GM21825 (cell line): ENCODE results near the gene DIPK2B.

Source experiments
- ATAC-seq: cut with Tn5 transposase; IDR thresholded peaks from one replicate; pipeline ENCODE4 v1.9.1; 2021; ENCODE audit warnings: mild to moderate bottlenecking, moderate library complexity; ENCODE audit not compliant: unreplicated experiment

Gene DIPK2B

DNA sequence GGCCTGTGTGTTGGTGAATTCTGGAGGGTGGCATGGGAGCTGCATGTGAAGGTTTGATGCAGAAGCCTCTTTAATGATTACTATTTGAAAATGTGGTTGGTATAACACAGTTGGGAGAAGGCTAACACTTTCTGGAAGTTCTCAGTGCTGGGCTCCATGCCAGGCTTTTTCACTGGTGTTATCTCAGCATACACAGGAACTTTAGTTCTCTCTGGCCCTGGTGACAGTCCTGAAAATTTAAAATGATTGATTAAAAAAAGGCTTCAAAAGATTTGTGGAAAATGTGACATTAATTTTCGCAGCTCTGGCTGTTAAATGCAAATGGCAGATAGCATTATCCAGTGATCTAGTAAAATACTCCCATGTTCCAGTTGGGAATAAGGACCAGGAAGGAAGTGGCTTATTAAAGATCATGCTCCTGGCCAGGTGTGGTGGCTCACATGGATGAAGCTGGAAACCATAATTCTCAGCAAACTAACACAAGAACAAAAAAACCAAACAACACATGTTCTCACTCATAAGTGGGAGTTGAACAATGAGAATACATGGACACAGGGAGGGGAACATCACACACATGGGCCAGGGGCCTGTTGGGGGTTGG is 36.6 kb downstream of the DIPK2B start:
- no peak for ATAC-seq

DNA sequence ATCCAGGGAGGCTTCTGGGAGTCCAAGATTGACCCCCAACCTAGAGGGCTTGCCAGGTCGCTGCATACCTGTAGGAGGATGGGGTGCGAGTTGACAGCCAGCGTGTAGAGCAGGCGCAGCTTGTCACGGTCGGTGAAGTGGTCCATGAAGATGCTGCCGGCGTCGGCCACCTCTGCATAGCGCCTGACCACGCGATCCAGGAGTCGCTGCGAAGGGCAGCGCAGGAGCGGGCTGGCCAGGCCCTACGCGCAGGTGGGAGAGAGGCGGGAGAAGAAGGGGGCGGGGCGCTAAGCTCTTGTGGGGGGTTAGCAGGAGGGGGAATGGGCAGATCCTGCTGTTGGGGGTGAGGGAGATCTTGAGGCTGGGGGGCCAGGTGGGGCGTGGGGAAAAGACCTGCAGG is 43.0 kb downstream of the DIPK2B start:
- ATAC-seq: no peak

DNA sequence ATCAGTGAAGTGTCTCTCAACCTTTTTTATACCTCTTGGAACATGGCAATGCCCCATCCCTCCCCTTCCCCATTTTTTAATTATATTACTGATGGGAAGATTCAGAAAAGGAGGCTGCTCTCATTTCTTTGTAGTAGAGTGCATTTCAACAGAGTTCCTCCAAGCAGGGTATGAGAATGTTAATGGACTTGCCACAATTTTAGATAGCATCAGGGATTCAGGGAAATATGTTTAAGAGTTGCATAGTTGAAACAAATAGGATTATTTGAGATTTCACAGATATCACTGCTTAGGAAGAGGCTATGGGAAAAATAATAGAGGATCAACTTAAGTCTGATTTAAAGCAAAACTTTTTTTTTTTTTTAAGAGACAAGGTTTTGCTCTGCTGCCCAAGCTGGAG is 46.2 kb downstream of the DIPK2B start:
- ATAC-seq: no peak

GRCh38 chrX:45154033-45154360 is 46.7 kb downstream of the DIPK2B start:
- no peak for ATAC-seq
